Thymus (tissue), 11 donors: ENCODE results near the gene RPL32. TPM values are rescaled to one million over a fixed set of nuclear protein-coding genes. Genes with fewer than 3 reads are reported as not detected.
A peak's percentile ranks its signal among the peaks of the same experiment; 100 is the strongest.
"Not testable (repeated sequence)": the region's sequence is repeated elsewhere in the genome, so short reads cannot be mapped to it uniquely, and the experiment has no call there.

Source experiments
- DNase-seq, 9 donors: peaks; one replicate each; pipeline ENCODE4 v3.0.0-alpha.2; 2013; ENCODE audit warnings: low spot score in 9 of 9, low read depth in 6 of 9, missing footprints in 1 of 9
- H3K27ac ChIP-seq, 2 donors: one replicate each; pipeline ENCODE4 v1.5.1; 2013; ENCODE audit warnings: control low read depth in 1 of 2, low read depth in 1 of 2, low read length in 1 of 2, mild to moderate bottlenecking in 1 of 2, moderate library complexity in 1 of 2
- H3K27me3 ChIP-seq, 2 donors: one replicate each; pipeline ENCODE4 v1.5.1; 2013; ENCODE audit warnings: low read length in 1 of 2; ENCODE audit not compliant: control insufficient read depth in 2 of 2, insufficient read depth in 1 of 2
- H3K36me3 ChIP-seq, 2 donors: one replicate each; pipeline ENCODE4 v1.5.1; 2013; ENCODE audit warnings: low read length in 1 of 2, mild to moderate bottlenecking in 1 of 2, moderate library complexity in 1 of 2; ENCODE audit not compliant: control insufficient read depth in 2 of 2, insufficient read depth in 2 of 2
- H3K4me1 ChIP-seq, 2 donors: one replicate each; pipeline ENCODE4 v1.5.1; 2013; ENCODE audit warnings: low read length in 2 of 2; ENCODE audit not compliant: control insufficient read depth in 2 of 2, insufficient read depth in 2 of 2
- H3K4me3 ChIP-seq, 2 donors: one replicate each; pipeline ENCODE4 v1.5.1; 2013; ENCODE audit warnings: low read length in 2 of 2, control low read depth in 1 of 2, mild to moderate bottlenecking in 1 of 2
- H3K9me3 ChIP-seq, 2 donors: one replicate each; pipeline ENCODE4 v1.5.1; 2013; ENCODE audit warnings: low read length in 1 of 2, mild to moderate bottlenecking in 1 of 2; ENCODE audit not compliant: control insufficient read depth in 2 of 2, insufficient read depth in 1 of 2
- WGBS: extraction: QIAGEN DNeasy Blood & Tissue Kit; methylation state at CpG from one replicate; pipeline ENCODE4 v1.1.7; 2013; 5-methylcytosine and 5-hydroxymethylcytosine counted together
- polyA plus RNA-seq: library from polyadenylated mRNA; stranded (reverse); fragments of 200-250 nt; gene quantifications from one replicate; pipeline ENCODE4 v1.2.3, GENCODE V29; 2013
- total RNA-seq: library from RNA; stranded (reverse); fragments of 120-200 nt; gene quantifications from one replicate; pipeline ENCODE4 v1.2.4, GENCODE V29; 2013
- donor health status: healthy.

Gene RPL32
- total and polyA plus RNA-seq, 2 donors = 3,219 to 3,281 TPM

DNA sequence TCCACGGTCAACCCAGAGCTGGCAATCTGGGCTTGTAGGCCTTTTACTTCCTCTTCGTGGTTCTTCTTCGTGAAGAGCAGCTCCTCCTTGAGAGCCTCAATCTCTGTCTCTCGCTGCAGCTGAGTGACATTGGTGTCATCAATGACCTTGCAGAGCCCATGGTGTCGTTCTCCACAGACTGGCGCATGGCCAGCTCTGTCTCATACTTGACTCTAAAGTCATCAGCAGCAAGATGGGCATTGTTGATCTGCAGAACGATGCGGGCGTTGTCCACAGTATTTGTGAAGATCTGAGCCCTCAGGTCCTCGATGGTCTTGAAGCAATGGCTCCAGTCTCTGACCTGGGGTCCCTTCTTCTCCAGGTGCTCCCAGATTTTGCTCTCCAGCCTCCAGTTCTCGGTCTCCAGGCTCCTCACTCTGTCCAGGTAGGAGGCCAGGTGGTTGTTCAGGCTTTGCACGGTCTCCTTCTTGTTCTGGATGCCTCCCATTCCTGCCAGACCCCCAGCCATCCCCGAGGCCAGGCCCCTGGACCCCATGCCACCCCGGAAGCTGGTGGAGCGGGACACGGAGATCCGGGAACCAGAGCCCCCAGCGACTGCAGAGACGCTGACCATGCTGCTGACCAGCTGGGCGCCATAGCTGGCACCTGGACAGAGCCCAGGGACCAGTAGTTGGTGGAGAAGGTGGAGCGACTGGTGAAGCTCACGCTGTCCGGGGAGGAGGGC lies 53.2 kb downstream of the RPL32 start:
- H3K27me3 ChIP-seq, H3K4me1 ChIP-seq, H3K27ac ChIP-seq, H3K36me3 ChIP-seq, H3K4me3 ChIP-seq, DNase-seq, H3K9me3 ChIP-seq: not testable (repeated sequence)
- WGBS = 83% methylated on average over 23 of the region's 23 CpGs

DNA sequence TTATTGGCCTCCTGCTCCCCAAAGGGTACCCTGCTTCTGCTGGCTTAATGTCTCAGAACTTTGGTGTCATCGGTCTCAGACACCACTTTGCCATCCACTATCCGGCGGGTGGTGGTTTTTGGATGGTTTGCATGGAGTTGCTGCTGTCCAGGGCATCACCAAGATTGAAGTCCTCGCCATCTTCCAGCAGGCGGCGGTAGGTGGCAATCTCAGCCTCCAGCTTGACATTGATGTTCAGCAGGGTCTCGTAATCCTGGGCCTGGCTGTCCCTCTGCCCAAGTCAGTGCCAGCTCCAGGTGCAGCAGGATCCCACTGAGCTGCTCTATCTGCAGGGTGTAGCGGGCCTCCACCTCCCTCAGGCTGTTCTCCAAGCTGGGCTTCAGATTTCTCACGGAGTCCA lies 54.0 kb downstream of the RPL32 start:
- H3K9me3 ChIP-seq, H3K36me3 ChIP-seq, H3K4me3 ChIP-seq, H3K27ac ChIP-seq, H3K4me1 ChIP-seq, H3K27me3 ChIP-seq: not testable (repeated sequence)
- 57% methylated on average over 9 of the region's 9 CpGs for WGBS
- peak in 5 of 9 donors; percentile 15 to 46 (median 30) for DNase-seq

DNA sequence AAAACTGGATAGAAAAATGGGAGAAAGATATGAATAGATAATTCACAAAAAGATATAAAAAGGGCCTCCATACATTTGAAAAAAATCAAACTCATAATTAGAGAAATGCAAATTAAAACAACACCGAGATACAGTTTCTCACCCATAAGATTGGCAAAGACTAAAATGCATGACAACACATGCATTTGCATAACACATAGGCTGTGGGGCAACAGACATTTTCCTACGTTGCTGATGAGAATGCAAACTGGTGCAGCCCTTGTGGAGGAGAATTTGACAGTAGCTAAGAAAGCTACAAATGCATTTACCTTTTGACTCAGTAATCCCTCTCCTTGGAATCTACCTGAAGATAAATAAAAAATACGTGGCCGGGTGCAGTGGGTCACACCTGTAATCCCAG lies 56.3 kb downstream of the RPL32 start:
- no peak for DNase-seq
- no peak overlapping the region for H3K27ac ChIP-seq
- H3K4me1 ChIP-seq = no peaks in the 10 kb centered on the region
- H3K9me3 ChIP-seq = no peaks in the 10 kb centered on the region
- peaks cover 0 to 5% of the 10 kb centered on the region in 2 donors for H3K27me3 ChIP-seq
- 88% methylated on average over 4 of the region's 4 CpGs for WGBS
- H3K4me3 ChIP-seq = no peak overlapping the region
- H3K36me3 ChIP-seq = no peaks in the 10 kb centered on the region

Other genes with a start within 250 kb of the RPL32 start
- gene RAF1, start 177.4 kb downstream of the RPL32 start, total RNA-seq = 68.1 TPM
- 59.9 TPM for gene RAF1, start 177.4 kb downstream of the RPL32 start, polyA plus RNA-seq
- gene TMEM40, start 82.3 kb downstream of the RPL32 start, total RNA-seq = 0.76 TPM
- gene TMEM40, start 82.3 kb downstream of the RPL32 start, polyA plus RNA-seq = 14.1 TPM
- gene CAND2, start 44.9 kb downstream of the RPL32 start, total RNA-seq = 0.42 TPM
- gene CAND2, start 44.9 kb downstream of the RPL32 start, polyA plus RNA-seq = 1.4 TPM
- 9.4 TPM for gene IQSEC1, start 231.9 kb upstream of the RPL32 start, total RNA-seq
- 21.9 TPM for gene IQSEC1, start 231.9 kb upstream of the RPL32 start, polyA plus RNA-seq